Activated naive CD4-positive, alpha-beta T cell treated with anti-CD3 and anti-CD28 coated beads, Interleukin-2, amount 50 U/mL, for 72 hours (primary cell): ENCODE measurements around the gene ALDH4A1. TPM values are rescaled to one million over a fixed set of nuclear protein-coding genes. Genes with fewer than 3 reads are reported as not detected.

Experiments used
- ATAC-seq, 2 donors: fragments of 150-1000 bp; cut with Tn5 transposase; 2 replicates each; pipeline ENCODE4 v1.10.0; 2021; ENCODE audit warnings: mild to moderate bottlenecking in 2 of 2, moderate library complexity in 2 of 2
- DNase-seq, 2 donors: peaks; one replicate each; pipeline ENCODE4 v3.0.0; 2021 to 2022; ENCODE audit warnings: low spot score in 2 of 2
- H3K27ac Mint-ChIP-seq, 2 donors: one replicate each; pipeline ENCODE4 v1.8.0; 2022; ENCODE audit warnings: mild to moderate bottlenecking in 2 of 2, mixed read lengths in 2 of 2
- H3K36me3 Mint-ChIP-seq, 2 donors: one replicate each; pipeline ENCODE4 v1.8.0; 2022; ENCODE audit warnings: mixed read lengths in 2 of 2
- H3K9me3 Mint-ChIP-seq, 2 donors: one replicate each; pipeline ENCODE4 v1.8.0; 2022; ENCODE audit warnings: mixed read lengths in 2 of 2
- total RNA-seq, 2 donors: library from RNA; stranded (reverse); gene quantifications; one replicate each; pipeline ENCODE4 v1.2.3, GENCODE V29; 2022

ALDH4A1 gene
- total RNA-seq, 2 donors from 2014 or later = 7.4 to 9.8 TPM

GRCh38 chr1:18941221-18942141 is 39.1 kb upstream of the ALDH4A1 start:
- peaks cover 0 to 8% of the 10 kb centered on the region in 2 donors for H3K36me3 Mint-ChIP-seq
- no peaks in the 10 kb centered on the region for H3K9me3 Mint-ChIP-seq
- ATAC-seq (no peak), DNase-seq (no peak)
- no peak overlapping the region for H3K27ac Mint-ChIP-seq

GRCh38 chr1:18940303-18941020 is 38.1 kb upstream of the ALDH4A1 start:
- peaks cover 0 to 8% of the 10 kb centered on the region in 2 donors for H3K36me3 Mint-ChIP-seq
- peak overlapping the region; percentile 3 to 90 for H3K27ac Mint-ChIP-seq
- ATAC-seq (no peak), DNase-seq (no peak)
- no peaks in the 10 kb centered on the region for H3K9me3 Mint-ChIP-seq

- Mint-ChIP-seq H3K27ac (peak overlapping the region; percentile 3 to 90), H3K9me3 (no peaks in the 10 kb centered on the region), H3K36me3 (peaks cover 0 to 8% of the 10 kb centered on the region in 2 donors)
- no peak for ATAC-seq
- DNase-seq = no peak
Observed at GRCh38 chr1:18939398-18940302, 37.3 kb upstream of the ALDH4A1 start.

GRCh38 chr1:18938707-18939070 is 36.3 kb upstream of the ALDH4A1 start:
- no peak for ATAC-seq
- Mint-ChIP-seq H3K9me3 (no peaks in the 10 kb centered on the region), H3K27ac (peak overlapping the region in 1 of 2 donors; percentile 3), H3K36me3 (peaks cover 0 to 4% of the 10 kb centered on the region in 2 donors)
- DNase-seq = no peak

- DNase-seq (no peak), ATAC-seq (no peak)
- peak overlapping the region; percentile 3 to 81 for H3K27ac Mint-ChIP-seq
- no peaks in the 10 kb centered on the region for H3K36me3 Mint-ChIP-seq
- H3K9me3 Mint-ChIP-seq = no peaks in the 10 kb centered on the region
Observed at GRCh38 chr1:18938008-18938706, 35.8 kb upstream of the ALDH4A1 start.

- Mint-ChIP-seq H3K27ac (peak overlapping the region; percentile 3 to 81), H3K9me3 (no peaks in the 10 kb centered on the region), H3K36me3 (no peaks in the 10 kb centered on the region)
- ATAC-seq = peak in 1 of 2 donors; percentile 44
- no peak for DNase-seq
Observed at GRCh38 chr1:18937539-18937938, 35.2 kb upstream of the ALDH4A1 start.

GRCh38 chr1:18936814-18937481 is 34.6 kb upstream of the ALDH4A1 start:
- no peak for DNase-seq
- peak overlapping the region; percentile 64 to 77 for H3K27ac Mint-ChIP-seq
- H3K36me3 Mint-ChIP-seq = no peaks in the 10 kb centered on the region
- no peak for ATAC-seq
- H3K9me3 Mint-ChIP-seq = no peaks in the 10 kb centered on the region

- ATAC-seq = no peak
- H3K36me3 Mint-ChIP-seq = no peaks in the 10 kb centered on the region
- no peak for DNase-seq
- peak overlapping the region in 1 of 2 donors; percentile 64 for H3K27ac Mint-ChIP-seq
- H3K9me3 Mint-ChIP-seq = no peaks in the 10 kb centered on the region
Observed at GRCh38 chr1:18936471-18936813, 34.1 kb upstream of the ALDH4A1 start.

- peak overlapping the region in 1 of 2 donors; percentile 57 for H3K27ac Mint-ChIP-seq
- H3K36me3 Mint-ChIP-seq = no peaks in the 10 kb centered on the region
- DNase-seq (no peak), ATAC-seq (peak in 1 of 2 donors; percentile 58)
- H3K9me3 Mint-ChIP-seq = no peaks in the 10 kb centered on the region
Observed at GRCh38 chr1:18934205-18935000, 32.0 kb upstream of the ALDH4A1 start.

- no peaks in the 10 kb centered on the region for H3K9me3 Mint-ChIP-seq
- peak overlapping the region; percentile 22 to 72 for H3K27ac Mint-ChIP-seq
Observed at GRCh38 chr1:18932879-18933278, 30.5 kb upstream of the ALDH4A1 start.

GRCh38 chr1:18932387-18932786 is 30.0 kb upstream of the ALDH4A1 start:
- Mint-ChIP-seq H3K36me3 (no peaks in the 10 kb centered on the region), H3K27ac (peak overlapping the region; percentile 5 to 72), H3K9me3 (no peaks in the 10 kb centered on the region)
- peak in 1 of 2 donors; percentile 21 for ATAC-seq
- no peak for DNase-seq

More at GRCh38 chr1:18932879-18933278, 30.5 kb upstream of the ALDH4A1 start:
- DNase-seq (no peak), ATAC-seq (no peak)
- H3K36me3 Mint-ChIP-seq = no peaks in the 10 kb centered on the region

- DNase-seq = no peak
- H3K36me3 Mint-ChIP-seq = no peaks in the 10 kb centered on the region
- H3K27ac Mint-ChIP-seq = peak overlapping the region in 1 of 2 donors; percentile 37
- no peaks in the 10 kb centered on the region for H3K9me3 Mint-ChIP-seq
- ATAC-seq = no peak
Observed at GRCh38 chr1:18931730-18932129, 29.4 kb upstream of the ALDH4A1 start.

GRCh38 chr1:18929686-18930085 is 27.3 kb upstream of the ALDH4A1 start:
- ATAC-seq (no peak), DNase-seq (no peak)
- H3K36me3 Mint-ChIP-seq = peaks cover 5 to 10% of the 10 kb centered on the region in 2 donors
- peak overlapping the region; percentile 8 to 36 for H3K27ac Mint-ChIP-seq
- H3K9me3 Mint-ChIP-seq = peaks cover 4 to 6% of the 10 kb centered on the region in 2 donors

GRCh38 chr1:18928985-18929384 is 26.6 kb upstream of the ALDH4A1 start:
- Mint-ChIP-seq H3K27ac (no peak overlapping the region), H3K9me3 (peaks cover 4 to 6% of the 10 kb centered on the region in 2 donors), H3K36me3 (peaks cover 5 to 10% of the 10 kb centered on the region in 2 donors)
- DNase-seq (no peak), ATAC-seq (no peak)

- Mint-ChIP-seq H3K36me3 (peaks cover 5 to 10% of the 10 kb centered on the region in 2 donors), H3K27ac (peak overlapping the region; percentile 98 to 99), H3K9me3 (peaks cover 4 to 6% of the 10 kb centered on the region in 2 donors)
- no peak for ATAC-seq
- no peak for DNase-seq
Observed at GRCh38 chr1:18928406-18928805, 26.1 kb upstream of the ALDH4A1 start.
